Medulla oblongata (tissue), 1 donor: ENCODE data around the gene TNC.
A peak's percentile ranks its signal among the peaks of the same experiment; 100 is the strongest.
"Not testable (repeated sequence)": the region's sequence is repeated elsewhere in the genome, so short reads cannot be mapped to it uniquely, and the experiment has no call there.

Experiments
- DNase-seq: peaks from one replicate; pipeline ENCODE4 v3.0.0-alpha.2; 2015; ENCODE audit errors: extremely low spot score

TNC gene

GRCh38 chr9:115134941-115135340 lies 17.0 kb upstream of the TNC start:
- DNase-seq: no peak

GRCh38 chr9:115133649-115134048 lies 15.7 kb upstream of the TNC start:
- DNase-seq: no peak

- no peak for DNase-seq
These were observed 14.7 kb upstream of the TNC start for GRCh38 chr9:115132648-115133047.

- DNase-seq: no peak
These were observed 12.2 kb upstream of the TNC start for GRCh38 chr9:115130176-115130575.

- not testable (repeated sequence) for DNase-seq
These were observed 10.8 kb upstream of the TNC start for GRCh38 chr9:115128726-115129125.

- DNase-seq: no peak
These were observed 9.3 kb upstream of the TNC start for GRCh38 chr9:115127191-115127817.

- DNase-seq: no peak
These were observed 8.4 kb upstream of the TNC start for GRCh38 chr9:115126404-115126803.

GRCh38 chr9:115122937-115123336 lies 5.0 kb upstream of the TNC start:
- no peak for DNase-seq

- DNase-seq: no peak
These were observed 3.2 kb upstream of the TNC start for GRCh38 chr9:115121181-115121580.

- DNase-seq: peak; percentile 67
These were observed 892 bp upstream of the TNC start for GRCh38 chr9:115118879-115119218.

GRCh38 chr9:115116421-115117284 lies 1.3 kb downstream of the TNC start:
- no peak for DNase-seq

GRCh38 chr9:115115924-115116323 lies 2.0 kb downstream of the TNC start:
- DNase-seq: no peak

GRCh38 chr9:115115117-115115880 lies 2.7 kb downstream of the TNC start:
- no peak for DNase-seq

- no peak for DNase-seq
These were observed 3.4 kb downstream of the TNC start for GRCh38 chr9:115114546-115114945.

- no peak for DNase-seq
These were observed 3.9 kb downstream of the TNC start for GRCh38 chr9:115114084-115114483.

- DNase-seq: no peak
These were observed 6.1 kb downstream of the TNC start for GRCh38 chr9:115111874-115112273.

- DNase-seq: no peak
These were observed 8.5 kb downstream of the TNC start for GRCh38 chr9:115109486-115109885.

GRCh38 chr9:115107701-115108100 lies 10.3 kb downstream of the TNC start:
- DNase-seq: no peak

- no peak for DNase-seq
These were observed 11.3 kb downstream of the TNC start for GRCh38 chr9:115106642-115107041.

- no peak for DNase-seq
These were observed 12.0 kb downstream of the TNC start for GRCh38 chr9:115106001-115106400.

GRCh38 chr9:115104908-115105307 lies 13.0 kb downstream of the TNC start:
- no peak for DNase-seq

- no peak for DNase-seq
These were observed 14.0 kb downstream of the TNC start for GRCh38 chr9:115103746-115104477.
